ENCODE measurements around the gene SURF2.

Gene SURF2

DNA sequence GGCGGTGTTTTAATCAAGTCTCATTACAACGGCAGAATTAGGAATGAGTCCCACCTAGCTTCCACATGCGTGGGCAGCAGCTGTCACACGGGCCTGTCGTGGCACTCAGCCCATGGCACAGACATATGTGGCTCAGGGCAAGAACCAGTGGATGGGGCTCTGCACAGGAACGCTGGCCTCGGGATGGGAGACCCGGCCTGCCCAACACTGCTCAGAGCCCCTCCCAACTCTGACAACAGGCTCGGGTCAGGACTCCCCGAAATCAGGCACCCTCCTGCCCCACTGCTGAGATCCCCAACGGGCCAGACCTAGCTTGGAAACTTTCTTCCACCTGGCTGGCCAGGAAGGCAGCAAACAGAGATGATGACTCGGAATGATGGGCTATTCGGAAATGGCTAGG, 15.4 kb upstream of the SURF2 start:
- TF ChIP-seq EP300 (IDR thresholded peaks at IDR 0.05; ENCODE audit: borderline replicate concordance) (no peak), CEBPB (IDR thresholded peaks at IDR 0.05) (no peak), EGR1 (IDR thresholded peaks at IDR 0.05) (no peak), CREB1 (IDR thresholded peaks at IDR 0.05; ENCODE audit: low read depth) (no peak), RAD21 (IDR thresholded peaks at IDR 0.05; ENCODE audit: low read depth) (no peak), TEAD4 (IDR thresholded peaks at IDR 0.05) (no peak), TAF1 (IDR thresholded peaks at IDR 0.05; ENCODE audit: low read depth) (no peak), ZBTB7A (IDR thresholded peaks at IDR 0.05; ENCODE audit: low read depth) (no peak), FOXM1 (IDR thresholded peaks at IDR 0.05; ENCODE audit: borderline replicate concordance, low read depth) (no peak), YY1 (IDR thresholded peaks at IDR 0.05; ENCODE audit: low read depth) (no peak), MAX (IDR thresholded peaks at IDR 0.05) (no peak), TCF12 (IDR thresholded peaks at IDR 0.05; ENCODE audit: low read depth) (no peak), NFIC (IDR thresholded peaks at IDR 0.05) (no peak), USF1 (IDR thresholded peaks at IDR 0.05) (no peak), REST (IDR thresholded peaks at IDR 0.05; ENCODE audit: low read depth) (no peak)

GRCh38 chr9:133341369-133342068, 14.8 kb upstream of the SURF2 start:
- TF ChIP-seq CEBPB (IDR thresholded peaks at IDR 0.05) (no peak), REST (IDR thresholded peaks at IDR 0.05; ENCODE audit: low read depth) (no peak), EP300 (IDR thresholded peaks at IDR 0.05; ENCODE audit: borderline replicate concordance) (no peak), USF1 (IDR thresholded peaks at IDR 0.05) (no peak), NFIC (IDR thresholded peaks at IDR 0.05) (no peak), YY1 (IDR thresholded peaks at IDR 0.05; ENCODE audit: low read depth) (no peak), TAF1 (IDR thresholded peaks at IDR 0.05; ENCODE audit: low read depth) (no peak), RAD21 (IDR thresholded peaks at IDR 0.05; ENCODE audit: low read depth) (no peak), MAX (IDR thresholded peaks at IDR 0.05) (no peak), ZBTB7A (IDR thresholded peaks at IDR 0.05; ENCODE audit: low read depth) (no peak), TCF12 (IDR thresholded peaks at IDR 0.05; ENCODE audit: low read depth) (no peak), CREB1 (IDR thresholded peaks at IDR 0.05; ENCODE audit: low read depth) (no peak), EGR1 (IDR thresholded peaks at IDR 0.05) (no peak), FOXM1 (IDR thresholded peaks at IDR 0.05; ENCODE audit: borderline replicate concordance, low read depth) (no peak), TEAD4 (IDR thresholded peaks at IDR 0.05) (no peak)

- TF ChIP-seq TEAD4 (IDR thresholded peaks at IDR 0.05) (no peak), CREB1 (IDR thresholded peaks at IDR 0.05; ENCODE audit: low read depth) (no peak), TAF1 (IDR thresholded peaks at IDR 0.05; ENCODE audit: low read depth) (no peak), USF1 (IDR thresholded peaks at IDR 0.05) (no peak), MAX (IDR thresholded peaks at IDR 0.05) (no peak), TCF12 (IDR thresholded peaks at IDR 0.05; ENCODE audit: low read depth) (no peak), CEBPB (IDR thresholded peaks at IDR 0.05) (no peak), FOXM1 (IDR thresholded peaks at IDR 0.05; ENCODE audit: borderline replicate concordance, low read depth) (no peak), ZBTB7A (IDR thresholded peaks at IDR 0.05; ENCODE audit: low read depth) (no peak), EGR1 (IDR thresholded peaks at IDR 0.05) (no peak), NFIC (IDR thresholded peaks at IDR 0.05) (no peak), YY1 (IDR thresholded peaks at IDR 0.05; ENCODE audit: low read depth) (no peak), REST (IDR thresholded peaks at IDR 0.05; ENCODE audit: low read depth) (no peak), RAD21 (IDR thresholded peaks at IDR 0.05; ENCODE audit: low read depth) (no peak)
Measured at GRCh38 chr9:133342069-133342406, 14.3 kb upstream of the SURF2 start.

All from Ishikawa (cell line).